Breast epithelium (tissue), 4 donors: Measurements from ENCODE around the gene MRPL41. TPM values are rescaled to one million over a fixed set of nuclear protein-coding genes. Genes with fewer than 3 reads are reported as not detected.

Experiments
- DNase-seq, 2 donors: peaks; one replicate each; pipeline ENCODE4 v3.0.0-alpha.2; 2019; ENCODE audit warnings: low spot score in 2 of 2
- H3K27ac ChIP-seq, 2 donors: fragments of 200-600 bp; sonication (generic) in 1 of 2; one replicate each; pipeline ENCODE4 v1.5.1; 2016 to 2019; ENCODE audit warnings: mild to moderate bottlenecking in 1 of 2
- H3K27me3 ChIP-seq, 2 donors: fragments of 200-600 bp; sonication (generic) in 1 of 2; one replicate each; pipeline versions ENCODE4 v1.5.1 to v1.6.0; 2017 to 2019; ENCODE audit warnings: control low read depth in 1 of 2, mild to moderate bottlenecking in 1 of 2
- H3K36me3 ChIP-seq: fragments of 200-600 bp; one replicate; pipeline ENCODE4 v1.5.1; 2019
- H3K4me1 ChIP-seq, 2 donors: fragments of 200-600 bp; sonication (generic); one replicate each; pipeline ENCODE4 v1.5.1; 2016 to 2019; ENCODE audit warnings: control low read depth in 1 of 2
- H3K4me3 ChIP-seq, 3 donors: fragments of 200-600 bp; sonication (generic); 1 replicate in 2 of 3; 2 replicates in 1 of 3; pipeline ENCODE4 v1.5.1; 2016 to 2019; ENCODE audit warnings: mild to moderate bottlenecking in 3 of 3, moderate library complexity in 2 of 3
- H3K9me3 ChIP-seq, 2 donors: fragments of 200-600 bp; sonication (generic) in 1 of 2; one replicate each; pipeline ENCODE4 v1.5.1; 2016 to 2019; ENCODE audit warnings: control low read depth in 1 of 2
- POLR2A ChIP-seq: fragments of 450-650 bp; IDR thresholded peaks from one replicate; pipeline ENCODE4 v1.6.1; 2016; ENCODE audit warnings: antibody characterized with exemption, mild to moderate bottlenecking, moderate library complexity
- POLR2AphosphoS5 ChIP-seq, 3 donors: sonication (generic); formaldehyde crosslinking; IDR thresholded peaks; one replicate each; pipeline ENCODE4 v1.6.1; 2017; ENCODE audit warnings: antibody characterized with exemption in 3 of 3
- intact Hi-C: fragments of 100-400 bp; cut with DNase I; formaldehyde crosslinking; loops from one replicate; pipeline ENCODE4 v1.15.1; 2023; ENCODE audit warnings: low total_unique reads
- total RNA-seq, 3 donors: library from RNA; depleted of rRNA; stranded (reverse); fragments of >200 nt; gene quantifications; one replicate each; pipeline ENCODE4 v1.1.0, GENCODE V29; 2016
- TF ChIP-seq, protein P1 (sequence below), 3 donors: fragments of 450-650 bp; IDR thresholded peaks; one replicate each; pipeline ENCODE4 v1.5.1; 2016 to 2017; ENCODE audit warnings: antibody characterized with exemption in 3 of 3, mild to moderate bottlenecking in 3 of 3, moderate library complexity in 3 of 3

Gene MRPL41
- total RNA-seq, 3 donors from 2014 or later: 45.4 to 71.8 (median 65.4) TPM

DNA sequence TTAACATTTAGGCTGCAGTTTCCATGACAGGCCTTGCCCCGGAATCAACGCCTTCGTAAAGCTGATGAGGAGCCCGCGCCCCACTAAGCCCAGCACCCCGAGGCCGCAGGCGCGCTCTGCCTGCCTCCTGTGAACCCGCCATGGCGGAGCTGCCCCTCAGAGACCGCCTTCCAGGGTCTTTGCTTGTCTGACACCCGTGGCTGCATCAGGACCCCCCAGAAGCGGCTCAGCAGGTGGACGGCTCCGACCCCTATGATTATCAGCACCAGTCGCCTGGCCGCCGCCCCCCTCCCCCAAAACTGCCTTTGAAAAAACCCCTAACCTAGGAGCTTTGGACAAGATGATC is 27.6 kb downstream of the MRPL41 start:
- Histone ChIP-seq H3K27me3 (no peaks in the 10 kb centered on the region), H3K4me3 (peak overlapping the region; percentile 66 to 96 (median 78)), H3K4me1 (peaks cover 8% of the 10 kb centered on the region in 2 donors), H3K36me3 (no peaks in the 10 kb centered on the region), H3K27ac (peak overlapping the region; percentile 70 to 78), H3K9me3 (no peaks in the 10 kb centered on the region)
- intact Hi-C loops: no loop called here
- no peak for DNase-seq
- no peak for TF ChIP-seq POLR2AphosphoS5 (IDR thresholded peaks at IDR 0.05)
- TF ChIP-seq POLR2A: no peak
- TF ChIP-seq, protein P1, sequence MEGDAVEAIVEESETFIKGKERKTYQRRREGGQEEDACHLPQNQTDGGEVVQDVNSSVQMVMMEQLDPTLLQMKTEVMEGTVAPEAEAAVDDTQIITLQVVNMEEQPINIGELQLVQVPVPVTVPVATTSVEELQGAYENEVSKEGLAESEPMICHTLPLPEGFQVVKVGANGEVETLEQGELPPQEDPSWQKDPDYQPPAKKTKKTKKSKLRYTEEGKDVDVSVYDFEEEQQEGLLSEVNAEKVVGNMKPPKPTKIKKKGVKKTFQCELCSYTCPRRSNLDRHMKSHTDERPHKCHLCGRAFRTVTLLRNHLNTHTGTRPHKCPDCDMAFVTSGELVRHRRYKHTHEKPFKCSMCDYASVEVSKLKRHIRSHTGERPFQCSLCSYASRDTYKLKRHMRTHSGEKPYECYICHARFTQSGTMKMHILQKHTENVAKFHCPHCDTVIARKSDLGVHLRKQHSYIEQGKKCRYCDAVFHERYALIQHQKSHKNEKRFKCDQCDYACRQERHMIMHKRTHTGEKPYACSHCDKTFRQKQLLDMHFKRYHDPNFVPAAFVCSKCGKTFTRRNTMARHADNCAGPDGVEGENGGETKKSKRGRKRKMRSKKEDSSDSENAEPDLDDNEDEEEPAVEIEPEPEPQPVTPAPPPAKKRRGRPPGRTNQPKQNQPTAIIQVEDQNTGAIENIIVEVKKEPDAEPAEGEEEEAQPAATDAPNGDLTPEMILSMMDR (IDR thresholded peaks at IDR 0.05): no peak

DNA sequence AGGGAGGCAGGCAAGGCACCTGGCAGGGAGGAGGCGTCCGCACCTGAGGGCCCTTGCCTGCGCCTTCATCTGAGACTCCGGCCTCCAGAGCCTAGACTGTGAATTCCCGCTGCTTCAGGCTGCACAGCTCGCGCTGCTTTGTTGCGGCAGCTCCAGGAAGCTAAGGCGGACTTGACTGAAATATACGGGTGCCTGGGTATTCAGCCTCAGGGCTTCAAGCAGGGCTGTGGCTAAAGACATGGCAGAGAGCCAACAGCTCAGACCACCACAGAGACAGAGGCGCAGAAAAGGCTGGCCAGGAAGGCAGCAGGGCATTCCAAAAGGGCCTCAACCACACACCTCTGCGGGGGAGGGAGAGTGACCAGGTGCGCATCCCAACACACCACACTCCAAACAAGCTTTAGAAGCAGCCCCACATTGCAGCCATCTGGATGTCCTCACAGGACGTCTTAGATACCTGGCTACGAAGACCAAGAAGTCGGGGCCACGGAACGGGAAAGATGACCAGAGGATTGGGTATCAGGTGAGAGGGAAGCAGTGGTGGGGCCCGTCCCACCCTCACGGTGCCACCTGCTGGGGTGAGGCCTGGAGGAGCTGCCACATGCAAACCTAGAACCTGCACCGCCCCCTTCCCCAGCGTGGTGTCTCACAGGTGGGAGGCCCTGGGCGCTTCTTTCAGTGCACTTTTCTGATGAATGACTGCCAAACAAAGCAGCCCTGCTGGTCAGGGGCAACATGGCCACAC is 28.7 kb downstream of the MRPL41 start:
- intact Hi-C loops: no loop called here
- Histone ChIP-seq H3K36me3 (no peaks in the 10 kb centered on the region), H3K9me3 (no peaks in the 10 kb centered on the region)

DNA sequence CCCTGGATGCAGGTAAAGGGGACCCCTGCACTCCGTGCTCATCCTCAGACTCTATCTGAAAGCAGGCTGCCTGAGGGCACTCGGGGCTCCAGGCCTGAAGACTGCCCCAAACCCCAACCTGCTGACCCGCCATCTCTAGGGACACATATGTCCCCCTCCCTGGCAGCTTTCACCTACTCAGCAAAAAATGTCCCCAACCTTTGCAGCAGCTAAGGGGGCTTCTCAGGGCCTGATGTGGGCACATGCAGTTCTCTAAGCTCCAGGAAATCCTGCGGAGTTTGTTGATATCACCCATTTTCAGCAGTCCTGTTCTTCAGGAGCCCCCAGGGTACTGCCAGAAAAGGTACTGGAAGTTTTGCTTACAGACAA is 29.3 kb downstream of the MRPL41 start:
- no peaks in the 10 kb centered on the region for H3K9me3 ChIP-seq
- intact Hi-C loops: no loop called here
- DNase-seq: no peak
- H3K27ac ChIP-seq: no peak overlapping the region
- TF ChIP-seq, protein P1 (IDR thresholded peaks at IDR 0.05): no peak
- TF ChIP-seq POLR2A (no peak), POLR2AphosphoS5 (IDR thresholded peaks at IDR 0.05) (no peak)
- no peaks in the 10 kb centered on the region for H3K27me3 ChIP-seq
- H3K4me3 ChIP-seq: no peak overlapping the region
- no peaks in the 10 kb centered on the region for H3K36me3 ChIP-seq
- peaks cover 8% of the 10 kb centered on the region in 2 donors for H3K4me1 ChIP-seq

More for the DNA sequence above, 28.7 kb downstream of the MRPL41 start:
- TF ChIP-seq POLR2A: no peak
- TF ChIP-seq, protein P1 (IDR thresholded peaks at IDR 0.05): no peak
- TF ChIP-seq POLR2AphosphoS5 (IDR thresholded peaks at IDR 0.05): no peak
- no peak for DNase-seq
- no peaks in the 10 kb centered on the region for H3K27me3 ChIP-seq
- H3K27ac ChIP-seq: no peak overlapping the region
- H3K4me3 ChIP-seq: no peak overlapping the region
- H3K4me1 ChIP-seq: peaks cover 8% of the 10 kb centered on the region in 2 donors

DNA sequence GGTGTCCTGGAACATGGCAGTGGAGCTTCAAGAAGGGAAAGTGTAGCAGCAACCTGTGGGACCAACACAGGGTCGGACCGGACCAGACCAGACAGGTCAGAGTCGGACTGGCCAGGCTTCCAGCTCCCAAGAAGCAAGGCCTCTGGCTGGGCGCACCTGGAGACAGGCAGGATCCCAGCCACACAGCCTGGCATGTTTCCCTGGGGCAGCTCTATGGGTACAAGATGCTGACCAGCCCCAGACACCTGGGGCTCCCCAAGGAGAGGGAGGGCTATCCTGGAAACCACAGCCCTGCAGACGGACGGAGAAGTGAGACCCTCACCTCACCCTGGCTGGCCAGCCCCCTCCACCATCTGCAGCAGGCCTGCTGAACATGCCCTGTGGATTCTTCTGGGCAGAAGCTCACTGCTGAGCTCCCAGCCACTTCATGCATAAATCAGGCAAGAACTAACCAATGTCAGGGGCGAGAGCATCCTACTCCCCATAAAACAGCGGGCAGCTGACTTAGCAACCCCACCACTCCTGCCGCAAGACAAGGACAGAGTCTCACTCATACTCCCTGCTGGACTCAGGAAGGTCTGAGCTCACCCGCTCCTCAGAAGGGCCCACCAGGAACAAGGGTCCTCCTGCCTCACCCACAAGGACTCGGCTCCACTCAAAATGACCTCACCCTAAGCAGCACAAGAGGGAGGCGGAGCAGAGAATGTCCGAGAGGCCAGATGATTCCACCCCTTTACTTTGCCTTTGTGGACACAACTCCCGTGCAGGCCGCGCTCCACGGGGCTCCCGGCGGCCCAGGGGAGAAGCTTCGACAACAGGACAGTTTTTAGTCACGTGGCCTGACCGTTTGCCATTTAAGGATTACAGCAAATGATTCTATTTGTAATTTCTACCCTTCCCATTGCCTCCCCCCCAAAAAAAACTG is 29.9 kb downstream of the MRPL41 start:
- Histone ChIP-seq H3K4me3 (no peak overlapping the region), H3K36me3 (no peaks in the 10 kb centered on the region), H3K9me3 (no peaks in the 10 kb centered on the region), H3K4me1 (peaks cover 8% of the 10 kb centered on the region in 2 donors), H3K27me3 (no peaks in the 10 kb centered on the region), H3K27ac (no peak overlapping the region)
- no peak for TF ChIP-seq POLR2A
- TF ChIP-seq, protein P1 (IDR thresholded peaks at IDR 0.05): no peak
- TF ChIP-seq POLR2AphosphoS5 (IDR thresholded peaks at IDR 0.05): no peak
- intact Hi-C loops: no loop called here
- DNase-seq: no peak
